ENCODE data around the gene CD19.

- TF ChIP-seq POLR2AphosphoS5 (IDR thresholded peaks at IDR 0.05) (no peak), CTCF (IDR thresholded peaks at IDR 0.05) (no peak), POLR2A (IDR thresholded peaks at IDR 0.05) (no peak)
Observed at GRCh38 chr16:28951410-28951943, 19.7 kb downstream of the CD19 start.
